HK-2 (cell line): ENCODE results near the gene HTR3C.
A peak's percentile ranks its signal among the peaks of the same experiment; 100 is the strongest.
"Not testable (repeated sequence)": the region's sequence is repeated elsewhere in the genome, so short reads cannot be mapped to it uniquely, and the experiment has no call there.

ENCODE experiments used
- DNase-seq: peaks from one replicate; pipeline ENCODE4 v3.0.0-alpha.2; 2018; ENCODE audit not compliant: unreplicated experiment

The HTR3C gene, protein sequence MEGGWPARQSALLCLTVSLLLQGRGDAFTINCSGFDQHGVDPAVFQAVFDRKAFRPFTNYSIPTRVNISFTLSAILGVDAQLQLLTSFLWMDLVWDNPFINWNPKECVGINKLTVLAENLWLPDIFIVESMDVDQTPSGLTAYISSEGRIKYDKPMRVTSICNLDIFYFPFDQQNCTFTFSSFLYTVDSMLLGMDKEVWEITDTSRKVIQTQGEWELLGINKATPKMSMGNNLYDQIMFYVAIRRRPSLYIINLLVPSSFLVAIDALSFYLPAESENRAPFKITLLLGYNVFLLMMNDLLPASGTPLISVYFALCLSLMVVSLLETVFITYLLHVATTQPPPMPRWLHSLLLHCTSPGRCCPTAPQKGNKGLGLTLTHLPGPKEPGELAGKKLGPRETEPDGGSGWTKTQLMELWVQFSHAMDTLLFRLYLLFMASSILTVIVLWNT

DNA sequence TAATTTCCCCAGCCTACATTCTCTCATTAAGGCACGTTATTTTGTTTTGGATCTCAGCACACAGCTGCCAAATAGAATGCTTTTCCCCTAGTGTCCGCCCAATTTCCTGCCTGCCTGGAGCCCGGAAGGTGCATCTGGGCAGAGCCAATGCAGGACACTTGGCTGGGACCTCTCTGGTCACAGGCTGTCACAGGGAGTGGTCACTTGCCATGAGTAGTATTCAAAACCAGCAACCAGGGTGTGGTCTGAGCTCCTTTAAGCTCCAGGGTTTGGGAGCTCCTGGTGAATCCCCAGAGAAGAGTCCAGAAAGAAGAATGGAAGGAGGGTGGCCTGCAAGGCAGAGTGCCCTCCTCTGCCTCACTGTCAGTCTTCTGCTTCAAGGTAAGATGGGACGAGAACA, at the start of gene HTR3C:
TSS of gene HTR3C (plus strand) at position 281 of the 400 bp plus-strand sequence. CDS start at position 315, 34 bp downstream.
- DNase-seq = no peak

DNA sequence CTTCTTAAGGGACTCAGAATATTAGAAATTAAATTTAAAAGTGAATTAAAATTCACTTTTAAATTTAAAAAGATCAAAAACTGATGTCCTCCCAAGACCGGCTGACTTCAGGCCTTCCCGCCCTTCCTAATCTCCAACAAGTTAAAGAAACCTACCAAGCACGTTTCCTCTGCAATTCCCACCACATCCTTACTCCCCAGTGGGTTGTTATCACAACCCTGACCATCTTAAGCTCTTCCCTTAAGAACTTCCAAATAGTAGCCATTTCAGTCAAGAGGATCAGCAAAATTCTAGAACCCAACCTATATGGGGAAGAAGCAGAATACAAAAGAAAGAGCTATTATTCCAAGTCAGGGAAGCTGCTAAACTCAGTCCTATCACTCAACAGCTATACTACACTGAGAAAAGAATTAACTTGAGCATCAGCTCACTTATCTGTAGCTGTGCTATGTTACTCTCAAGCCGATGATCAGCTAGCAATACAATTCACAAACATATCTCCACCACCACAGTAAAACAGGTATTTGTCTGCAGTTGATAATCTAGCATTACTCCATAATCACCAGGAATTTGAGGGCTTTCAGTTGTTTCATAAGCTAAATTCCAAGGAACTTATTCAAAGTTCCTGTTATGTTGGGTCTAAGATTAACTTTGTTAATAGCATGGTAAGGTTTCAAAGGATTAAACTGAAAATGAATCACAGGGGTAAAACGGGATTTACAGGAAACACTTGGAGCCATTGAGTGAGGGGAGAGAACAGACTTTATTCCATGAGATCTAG, 49.5 kb upstream of the HTR3C start:
- no peak for DNase-seq

DNA sequence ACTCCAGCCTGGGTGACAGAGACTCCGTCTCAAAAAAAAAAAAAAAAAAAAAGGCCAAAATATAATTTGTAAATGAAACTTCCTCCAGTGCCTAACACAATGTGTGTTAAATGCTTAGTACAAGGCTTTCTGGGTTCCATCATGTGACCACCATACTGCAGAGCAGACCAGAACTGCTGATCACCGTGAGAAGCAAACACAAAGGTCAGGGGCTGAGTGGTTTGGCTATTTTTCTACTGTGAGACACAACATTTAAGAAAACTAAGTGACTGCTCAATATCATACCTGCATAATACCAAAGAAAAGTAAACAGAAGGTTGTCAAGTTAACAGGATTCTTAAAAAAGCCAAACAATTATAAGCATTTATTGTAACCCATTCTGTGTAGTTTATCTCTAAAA, 48.4 kb upstream of the HTR3C start:
- no peak for DNase-seq

DNA sequence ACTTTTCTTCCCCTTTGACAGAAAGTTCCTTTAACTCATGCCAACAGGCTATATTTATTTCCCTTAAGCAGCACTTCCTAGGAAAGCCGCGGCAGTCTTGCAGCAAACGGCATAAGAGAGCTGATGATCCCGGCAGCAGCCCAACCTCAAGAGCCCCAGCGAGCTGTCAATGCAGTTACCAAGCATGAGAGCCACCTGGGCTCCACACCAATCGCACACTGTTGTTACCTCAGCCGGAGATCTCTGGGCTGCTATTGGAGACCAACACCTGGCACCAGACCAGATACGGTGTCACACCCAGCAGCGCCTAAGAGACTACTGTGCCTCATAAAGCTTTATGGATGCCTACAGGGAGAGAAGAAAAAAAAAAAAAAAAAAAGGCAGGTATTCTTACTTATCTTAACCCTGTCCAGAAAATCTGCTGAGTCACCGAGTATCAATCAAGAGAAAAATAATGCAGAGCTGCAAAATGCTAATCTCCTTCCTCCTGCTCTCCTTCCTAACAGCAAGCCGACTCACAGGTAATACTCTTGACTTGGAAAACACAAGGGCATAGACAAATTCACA, 46.8 kb upstream of the HTR3C start:
- DNase-seq = peak; percentile 55

DNA sequence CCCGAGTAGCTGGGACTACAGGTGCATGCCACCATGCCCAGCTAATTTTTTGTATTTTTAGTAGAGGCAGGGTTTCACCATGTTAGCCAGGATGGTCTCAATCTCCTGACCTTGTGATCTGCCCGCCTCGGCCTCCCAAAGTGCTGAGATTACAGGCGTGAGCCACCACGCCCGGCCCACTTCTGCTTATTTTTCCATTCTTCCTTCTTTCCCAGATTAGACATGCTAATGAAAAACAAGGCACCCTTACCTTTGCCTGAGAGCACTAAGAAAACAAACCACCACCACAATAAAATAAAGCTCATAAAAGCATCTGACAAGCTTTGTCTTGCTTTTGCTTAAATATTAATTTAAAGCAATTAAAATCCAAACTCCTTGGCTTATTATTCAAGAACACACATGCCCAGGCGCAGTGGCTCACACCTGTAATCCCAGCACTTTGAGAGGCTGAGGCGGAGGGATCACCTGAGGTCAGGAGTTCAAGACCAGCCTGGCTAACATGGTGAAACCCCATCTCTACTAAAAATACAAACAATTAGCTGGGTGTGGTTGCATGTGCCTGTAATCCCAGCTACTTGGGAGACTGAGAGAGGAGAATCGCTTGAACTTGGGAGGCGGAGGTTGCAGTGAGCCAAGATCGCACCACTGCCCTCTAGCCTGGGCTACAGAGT, 45.6 kb upstream of the HTR3C start:
- DNase-seq = not testable (repeated sequence)

DNA sequence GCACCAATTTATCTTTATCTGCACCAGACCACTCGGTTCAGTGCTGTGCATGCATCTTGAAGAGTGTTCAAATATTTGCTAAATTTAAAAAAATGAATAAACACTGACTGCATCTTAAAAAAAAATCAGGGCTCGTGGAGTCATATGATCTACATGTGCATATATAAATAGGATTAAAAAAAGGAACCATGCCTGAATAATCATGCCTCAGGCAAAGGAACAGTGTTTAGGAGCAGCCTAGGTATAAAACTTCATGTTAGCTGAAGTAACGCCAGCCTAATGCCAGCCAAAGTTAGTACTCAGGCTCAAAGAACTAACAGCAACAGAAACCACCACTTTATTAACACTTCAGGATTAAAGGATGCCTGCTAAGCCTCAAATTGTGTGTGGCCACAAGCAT, 44.7 kb upstream of the HTR3C start:
- DNase-seq = no peak

DNA sequence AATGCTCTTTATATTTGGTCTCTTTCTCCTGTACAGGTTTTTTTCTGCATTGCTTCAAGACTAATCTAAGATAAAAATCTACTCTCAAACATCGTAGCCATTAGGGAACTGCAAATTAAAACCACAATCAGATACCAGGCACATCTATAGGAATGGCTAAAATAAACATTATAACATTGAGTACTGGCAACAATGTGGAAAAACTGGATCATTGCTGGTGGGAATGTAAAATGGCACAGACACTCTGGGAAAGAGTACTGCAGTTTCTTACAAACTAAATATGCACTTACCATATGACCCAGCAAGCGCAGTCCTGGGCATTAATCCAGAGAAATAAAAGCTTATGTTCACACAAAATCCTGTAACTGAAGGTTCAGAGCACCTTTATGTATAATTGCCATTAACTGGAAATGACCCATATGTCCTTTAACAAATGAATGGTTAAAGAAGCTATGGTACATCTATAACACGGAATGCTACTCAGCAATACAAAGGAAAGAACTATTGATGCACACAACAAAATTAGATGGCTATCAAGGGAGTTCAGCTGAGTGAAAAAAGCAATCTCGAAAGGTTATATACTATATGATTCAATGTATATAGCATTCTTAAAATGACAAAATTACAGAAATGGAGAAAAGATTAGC, 41.5 kb upstream of the HTR3C start:
- DNase-seq = no peak

DNA sequence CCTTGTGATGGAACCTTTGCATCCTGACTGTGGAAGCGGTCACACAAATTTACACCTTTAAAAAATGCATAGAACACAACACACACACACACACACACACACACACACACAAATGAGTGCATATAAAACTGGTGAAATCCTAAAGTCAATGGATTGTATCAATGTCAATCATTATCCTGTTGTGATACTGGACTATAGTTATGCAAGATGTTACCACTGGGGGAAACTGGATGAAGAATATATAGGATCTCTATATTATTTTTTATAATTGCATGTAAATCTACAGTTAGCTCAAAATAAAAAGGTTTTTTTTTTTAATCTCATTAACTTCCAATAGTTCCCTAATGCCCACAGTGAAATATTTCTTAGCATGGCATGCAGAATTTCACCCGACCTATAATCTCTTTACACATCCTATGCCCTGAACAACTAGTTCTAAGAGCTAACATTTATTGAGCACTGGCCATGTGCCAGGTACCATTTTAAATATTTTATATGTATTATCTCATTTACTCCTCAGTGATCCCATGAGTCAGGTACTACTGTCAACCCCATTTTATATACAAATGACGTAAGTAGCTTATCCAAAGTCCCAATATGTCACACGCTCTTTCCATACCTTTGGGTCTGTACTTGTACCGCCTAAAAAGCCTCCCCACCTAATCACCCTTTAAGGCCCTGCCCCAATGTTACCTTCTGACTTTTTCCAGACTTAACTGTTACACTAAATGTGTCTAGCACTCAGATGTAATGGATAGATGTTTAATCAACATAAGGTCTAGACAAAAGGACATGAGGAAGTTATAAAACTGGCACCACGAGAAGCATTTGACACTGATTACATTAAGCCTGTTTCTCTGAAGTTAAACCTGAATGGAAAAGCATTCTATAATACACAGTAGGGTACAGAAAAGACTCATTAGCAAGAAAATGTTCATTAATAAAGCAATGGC, 40.6 kb upstream of the HTR3C start:
- no peak for DNase-seq

DNA sequence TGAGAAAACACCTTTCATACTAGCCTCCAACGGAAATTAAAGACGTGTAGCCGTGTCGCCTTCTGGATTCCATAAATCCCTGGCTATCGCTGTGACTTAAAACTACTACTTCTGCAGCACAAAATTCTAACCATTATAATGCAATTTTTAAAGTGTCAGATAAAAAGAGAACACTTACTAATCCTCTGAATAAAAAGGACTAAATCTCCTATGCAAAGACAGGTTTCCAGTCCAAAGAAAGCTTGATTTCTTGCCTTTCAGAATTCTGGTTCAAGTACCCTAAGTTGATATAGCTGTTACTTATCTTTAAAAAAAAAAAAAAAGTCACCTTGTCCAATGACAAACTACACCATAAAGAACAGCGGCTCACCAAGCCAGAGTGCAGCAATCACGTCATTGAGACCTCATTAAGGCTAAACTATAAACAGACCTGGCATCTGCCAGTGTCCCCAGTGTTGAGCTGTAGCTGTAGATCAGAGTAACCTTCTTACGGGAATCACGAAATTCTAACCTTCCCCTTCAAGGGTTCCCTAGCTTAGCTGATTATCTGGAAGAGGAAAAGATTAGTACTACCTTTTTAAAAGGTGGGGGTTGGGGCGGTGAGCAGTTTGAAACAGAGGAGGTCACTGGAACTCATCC, 37.3 kb upstream of the HTR3C start:
- DNase-seq = no peak

DNA sequence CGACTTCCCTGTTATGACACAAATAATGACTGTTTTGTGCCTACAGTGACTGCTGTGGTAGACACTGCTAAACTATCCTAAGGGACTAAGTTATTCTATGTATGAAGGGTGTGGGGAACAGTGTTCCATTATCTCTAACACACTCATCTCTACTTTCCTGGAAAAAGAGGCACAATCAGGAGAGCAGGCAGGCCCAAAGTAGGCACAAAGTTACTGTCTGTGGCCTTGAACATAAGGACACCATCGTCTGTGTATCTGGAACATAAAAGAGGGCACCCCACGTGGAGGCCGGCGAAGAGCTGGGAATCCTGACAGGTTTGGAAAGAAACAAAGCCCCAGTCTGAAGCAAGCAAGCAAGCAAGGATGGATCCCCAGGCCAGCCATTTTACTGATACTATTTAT, 36.7 kb upstream of the HTR3C start:
- DNase-seq = no peak

DNA sequence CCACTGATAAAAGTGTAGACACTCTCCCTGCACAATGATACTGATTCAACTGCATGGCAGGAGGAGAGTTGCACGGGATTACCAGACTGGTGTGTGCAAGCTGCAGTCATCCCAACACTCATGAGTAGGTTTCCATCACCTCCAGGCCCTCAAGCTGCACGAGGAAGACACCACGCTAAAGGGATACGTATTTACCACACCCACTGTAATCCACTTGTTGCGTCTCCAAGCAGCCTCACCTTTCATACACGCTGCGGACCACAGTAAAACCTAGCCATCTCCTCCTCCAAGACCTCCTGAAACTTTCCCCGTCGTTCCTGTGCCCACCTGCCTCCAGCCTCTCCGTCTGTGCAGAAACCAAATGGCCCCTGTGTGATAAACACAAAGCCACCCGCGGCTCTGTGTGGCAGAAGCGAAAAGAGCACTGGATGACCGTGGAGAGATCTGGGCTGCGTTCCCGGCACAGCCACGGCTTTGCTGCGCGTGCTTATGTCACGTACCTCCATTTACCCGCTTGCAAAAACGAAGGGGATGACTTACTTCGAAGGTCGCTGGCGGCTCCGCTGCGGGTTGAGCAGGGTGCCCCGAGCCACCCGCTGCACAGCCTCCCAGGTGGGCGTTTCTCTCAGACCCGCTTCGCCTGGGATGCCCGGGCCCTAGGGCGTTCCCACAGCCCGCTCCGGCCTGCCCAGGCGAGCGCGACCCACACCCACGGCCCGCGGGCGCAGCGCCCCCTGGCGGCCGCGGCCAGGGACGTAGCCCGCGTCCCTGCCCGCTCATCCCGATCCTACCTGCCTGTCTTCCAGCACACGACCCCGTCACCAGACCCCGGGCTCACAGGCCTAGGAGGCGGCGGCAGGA, 35.8 kb upstream of the HTR3C start:
- peak; percentile 80 for DNase-seq

DNA sequence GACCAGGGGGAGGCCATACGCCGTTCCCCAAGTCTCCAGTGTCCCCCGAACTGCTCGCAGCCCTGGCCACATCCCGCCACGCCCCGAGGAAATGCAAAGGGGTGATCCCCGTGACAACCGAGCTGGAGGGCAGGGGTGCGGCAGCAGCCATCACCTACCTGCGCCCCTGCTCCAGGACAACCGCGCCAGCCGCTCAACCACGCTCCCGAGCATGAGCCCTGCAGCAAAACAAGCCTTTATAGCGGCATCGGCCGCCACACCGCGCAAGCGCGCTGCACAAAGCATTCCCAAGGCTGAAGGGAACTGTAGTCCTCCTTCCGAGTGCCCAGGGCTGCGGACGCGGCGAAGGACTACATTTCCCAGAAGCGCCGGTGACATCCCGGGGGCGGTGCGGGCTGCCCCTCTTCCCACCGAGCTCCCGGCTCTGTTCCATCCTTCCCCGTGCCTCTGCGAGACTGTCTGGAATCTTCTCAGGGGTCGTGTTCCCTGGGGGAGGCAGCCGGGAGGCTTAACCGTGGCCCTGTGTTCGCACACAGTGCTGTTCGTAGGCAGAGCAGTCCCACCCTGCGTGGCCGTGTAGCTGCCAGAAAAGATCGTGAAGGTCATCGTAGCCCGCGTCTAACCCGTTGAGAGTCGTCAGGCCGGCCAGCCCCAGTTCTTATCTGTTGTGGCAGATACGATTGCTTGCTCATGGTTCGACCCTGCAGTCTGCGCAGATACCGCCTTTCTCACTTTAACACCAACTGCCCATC, 35.0 kb upstream of the HTR3C start, which contains the start of gene ABCC5:
TSS of gene ABCC5 (minus strand) at position 213 of the 752 bp plus-strand sequence. CDS start 3,492 bp downstream, outside the sequence.
- peak; percentile 93 for DNase-seq

DNA sequence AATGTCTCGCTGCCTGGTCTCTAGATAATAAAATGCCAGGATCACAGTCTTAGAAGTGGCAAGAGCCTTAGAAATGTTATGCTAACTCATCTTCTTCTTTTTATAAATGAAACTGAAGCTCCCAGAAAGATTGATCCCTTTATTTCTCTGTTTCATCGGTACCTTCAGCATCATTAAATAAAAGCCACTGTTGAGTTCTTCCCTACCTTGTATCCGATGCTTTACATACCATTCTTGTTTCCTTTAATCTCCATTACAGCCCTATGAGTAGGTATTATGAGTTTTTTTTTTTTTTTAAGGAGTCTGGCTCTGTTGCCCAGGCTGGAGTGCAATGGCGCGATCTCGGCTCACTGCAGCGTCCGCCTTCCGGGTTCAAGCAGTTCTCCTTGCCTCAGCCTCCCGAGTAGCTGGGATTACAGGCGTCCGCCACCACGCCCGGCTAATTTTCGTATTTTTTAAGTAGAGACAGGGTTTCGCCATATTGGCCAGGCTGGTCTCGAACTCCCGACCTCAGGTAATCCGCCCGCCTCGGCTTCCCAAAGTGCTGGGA, 34.3 kb upstream of the HTR3C start:
- no peak for DNase-seq

DNA sequence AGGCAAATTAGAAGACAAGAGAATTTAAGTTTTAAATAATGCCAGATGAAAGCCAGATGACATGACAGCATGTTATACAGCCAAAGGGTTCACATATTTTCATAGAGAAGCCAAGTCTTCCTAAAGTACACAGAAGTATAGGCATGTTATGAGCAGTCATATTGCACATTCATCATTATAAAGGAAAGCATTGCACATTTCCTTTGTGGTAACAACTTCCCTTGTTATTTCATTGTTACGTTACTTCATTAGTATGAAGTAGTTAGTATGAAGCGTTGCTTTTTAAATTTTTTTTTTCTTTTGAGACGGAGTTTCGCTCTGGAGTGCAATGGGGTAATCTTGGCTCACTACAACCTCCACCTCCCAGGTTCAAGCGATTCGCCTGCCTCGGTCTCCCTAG, 30.5 kb upstream of the HTR3C start:
- DNase-seq = no peak

DNA sequence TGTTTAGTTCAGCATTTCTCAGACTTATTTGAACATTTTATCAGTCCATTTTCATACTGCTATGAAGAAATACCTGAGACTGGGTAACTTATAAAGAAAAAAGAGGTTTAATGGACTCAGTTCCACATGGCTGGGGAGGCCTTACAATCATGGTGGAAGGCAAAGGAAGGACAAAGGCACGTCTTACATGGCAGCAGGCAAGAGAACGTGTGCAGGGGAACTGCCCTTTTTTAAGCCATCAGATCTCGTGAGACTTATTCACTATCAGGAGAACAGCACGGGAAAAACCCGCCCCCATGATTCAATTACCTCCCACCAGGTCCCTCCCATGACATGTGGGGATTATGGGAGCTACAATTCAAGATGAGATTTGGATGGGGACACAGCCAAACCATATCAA, 27.6 kb upstream of the HTR3C start:
- DNase-seq = not testable (repeated sequence)

DNA sequence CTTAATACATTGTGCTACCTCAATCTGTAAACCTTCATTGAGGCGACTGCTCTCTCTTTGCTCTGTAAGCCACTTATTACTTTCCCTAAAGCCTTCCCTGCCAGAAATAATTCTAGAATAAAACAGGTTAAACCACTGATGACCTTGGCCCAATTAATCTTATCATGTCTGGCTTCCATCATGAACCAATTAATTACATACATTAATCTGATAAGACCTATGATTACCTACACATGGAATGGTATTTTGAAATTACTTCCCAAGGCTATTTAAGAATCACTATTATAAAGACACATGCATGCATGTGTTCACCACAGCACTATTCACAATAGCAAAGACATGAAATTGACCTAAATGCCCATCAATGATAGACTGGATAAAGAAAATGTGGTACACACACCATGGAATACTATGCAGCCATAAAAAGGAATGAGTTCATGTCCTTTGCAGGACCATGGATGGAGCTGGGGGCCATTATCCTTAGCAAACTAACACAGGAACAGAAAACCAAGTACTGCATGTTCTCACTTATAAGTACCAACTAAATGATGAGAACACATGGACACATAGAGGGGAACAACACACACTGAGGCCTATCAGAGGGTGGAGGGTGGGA, 24.5 kb upstream of the HTR3C start:
- not testable (repeated sequence) for DNase-seq

DNA sequence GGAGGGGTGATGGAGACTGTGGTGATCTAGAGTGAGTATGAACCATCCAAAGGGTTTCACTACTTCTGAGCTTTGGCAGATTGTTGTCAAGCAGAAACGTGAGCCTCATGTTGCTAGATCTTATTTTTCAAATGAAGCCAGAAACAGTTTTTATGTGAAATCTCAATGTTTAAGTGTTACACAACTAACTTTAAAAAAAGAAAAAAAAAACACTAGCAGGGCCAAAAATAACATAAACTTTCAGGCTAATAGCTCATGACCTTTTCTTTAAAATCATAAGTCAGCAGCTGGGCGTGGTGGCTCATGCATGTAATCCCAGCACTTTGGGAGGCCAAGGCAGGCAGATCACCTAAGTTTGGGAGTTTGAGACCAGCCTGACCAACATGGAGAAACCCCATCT, 23.4 kb upstream of the HTR3C start:
- no peak for DNase-seq
